GM18861 (cell line): ENCODE results near the gene TNIK.

Source experiments
- ATAC-seq: cut with Tn5 transposase; IDR thresholded peaks from one replicate; pipeline ENCODE4 v1.9.1; 2021; ENCODE audit not compliant: unreplicated experiment

Gene TNIK

DNA sequence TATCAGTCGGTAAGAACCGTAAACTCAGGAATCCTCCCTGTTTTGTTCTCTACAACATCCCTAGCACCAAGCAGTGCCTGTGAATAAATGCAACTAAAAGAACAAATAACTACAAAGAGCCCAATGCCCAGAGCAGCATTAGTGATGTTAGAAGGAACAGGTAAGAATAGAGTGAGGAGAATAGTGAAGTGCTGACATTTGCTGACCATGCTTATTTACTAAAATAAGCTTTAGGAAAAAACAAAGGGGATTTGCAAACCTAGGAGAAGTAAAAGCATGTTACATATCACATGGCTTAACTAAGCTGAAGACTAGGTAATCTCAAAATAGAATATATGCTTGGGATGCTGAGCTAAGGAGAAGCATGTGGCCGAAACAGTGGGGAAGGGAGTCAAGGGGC lies 247.6 kb downstream of the TNIK start:
- no peak for ATAC-seq

DNA sequence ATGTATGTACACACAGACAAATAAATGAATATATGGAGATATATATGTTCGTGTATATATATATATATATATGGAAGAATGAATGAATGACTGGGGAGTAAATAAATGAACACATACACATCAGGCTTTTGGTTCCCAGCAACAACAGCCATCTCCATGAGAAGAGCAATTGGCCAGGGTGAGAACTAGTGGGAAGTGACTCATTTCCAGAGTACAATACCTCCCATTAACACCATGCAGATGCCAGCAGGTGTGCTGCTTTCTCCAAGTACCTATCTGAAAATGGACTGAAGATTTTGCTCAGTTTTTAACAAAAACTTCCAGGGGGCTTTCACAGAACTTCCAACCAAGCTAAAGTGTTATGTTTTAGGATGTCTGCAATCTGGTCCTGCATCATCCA lies 253.9 kb downstream of the TNIK start:
- peak; percentile 74 for ATAC-seq

DNA sequence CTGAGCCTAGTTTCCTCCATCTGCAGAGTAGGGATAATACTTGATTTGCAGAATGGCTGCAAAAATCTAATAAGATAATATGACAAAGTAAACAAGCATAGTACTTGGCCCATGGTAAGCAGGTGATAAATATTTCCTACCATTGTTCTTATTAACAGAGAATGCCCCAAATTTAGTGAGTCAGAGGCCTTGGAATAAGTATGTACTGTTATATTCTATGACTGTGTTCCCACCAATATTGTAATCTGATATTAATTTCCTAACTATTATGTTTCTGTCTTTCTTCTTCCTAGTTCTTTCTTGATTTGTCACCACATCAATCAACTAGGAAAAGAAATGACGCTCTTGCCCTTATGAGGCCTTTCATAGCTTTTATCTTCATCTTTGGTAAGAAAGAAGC lies 255.3 kb downstream of the TNIK start:
- ATAC-seq: no peak

DNA sequence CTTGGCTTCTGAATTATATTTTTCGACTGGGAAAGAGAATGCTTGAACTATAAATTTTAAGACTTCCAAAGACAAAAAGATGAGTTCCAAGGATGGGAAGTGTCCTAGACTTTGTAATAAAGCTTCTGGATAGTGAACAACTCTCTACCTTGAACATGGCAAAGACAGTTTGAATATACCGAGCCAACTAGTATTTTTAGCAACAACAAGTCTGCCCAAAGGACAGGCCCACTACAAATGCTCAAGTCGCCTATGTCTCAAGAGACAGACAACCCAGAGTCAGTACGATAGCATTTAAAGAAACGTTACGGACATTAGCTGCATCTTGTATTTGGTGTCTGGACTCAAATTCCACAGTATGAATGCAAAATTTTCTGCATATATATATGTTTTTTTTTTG lies 258.4 kb downstream of the TNIK start:
- ATAC-seq: no peak

DNA sequence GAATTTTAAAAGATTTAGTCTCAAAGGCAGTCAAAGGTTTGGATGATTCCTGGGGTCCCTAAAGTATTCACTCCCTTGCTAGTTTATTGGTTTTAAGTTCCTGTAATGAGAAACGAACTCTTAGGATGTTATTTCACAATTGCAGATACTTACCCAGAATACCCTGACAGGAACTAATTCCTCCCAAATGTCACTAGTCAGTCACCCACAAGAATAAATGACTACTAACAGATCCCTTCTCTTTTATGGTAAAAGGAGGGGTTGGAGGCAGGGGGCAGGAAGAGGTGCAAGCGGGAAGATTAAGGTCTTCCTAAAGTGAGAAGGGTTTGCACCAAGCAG lies 259.5 kb downstream of the TNIK start:
- ATAC-seq: no peak

DNA sequence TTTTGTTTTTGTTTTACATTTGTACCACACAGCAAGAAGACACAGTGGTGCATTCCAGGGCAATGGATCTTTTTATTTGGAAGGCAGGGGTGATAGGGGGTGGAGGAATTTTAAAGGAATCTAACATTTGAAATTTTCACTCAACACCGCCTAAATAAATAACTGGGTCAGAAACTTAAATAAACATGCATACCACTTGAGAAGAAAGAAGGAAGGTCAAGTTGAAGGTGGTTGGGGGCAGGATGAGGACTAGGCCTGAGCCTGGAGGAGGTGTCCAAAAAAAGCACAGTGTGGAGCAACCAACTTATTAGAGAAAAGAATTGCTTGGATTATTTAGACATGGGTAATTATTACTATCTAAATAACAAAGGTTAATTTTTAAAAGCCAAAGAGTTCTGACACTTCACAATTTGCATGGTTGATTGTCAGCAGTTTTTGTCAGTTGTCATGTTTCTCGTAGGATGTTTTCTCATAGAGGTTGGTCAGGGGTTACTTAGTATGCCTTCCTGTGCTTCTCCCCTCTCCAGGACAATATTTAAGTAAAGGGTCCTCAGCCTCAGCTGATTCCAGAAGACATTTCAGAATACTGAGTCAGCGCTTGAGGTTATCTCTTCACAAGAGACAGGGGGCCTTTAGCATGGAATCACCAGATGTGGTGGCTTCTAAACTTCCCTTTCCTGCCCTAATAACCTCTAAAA lies 260.0 kb downstream of the TNIK start:
- no peak for ATAC-seq

DNA sequence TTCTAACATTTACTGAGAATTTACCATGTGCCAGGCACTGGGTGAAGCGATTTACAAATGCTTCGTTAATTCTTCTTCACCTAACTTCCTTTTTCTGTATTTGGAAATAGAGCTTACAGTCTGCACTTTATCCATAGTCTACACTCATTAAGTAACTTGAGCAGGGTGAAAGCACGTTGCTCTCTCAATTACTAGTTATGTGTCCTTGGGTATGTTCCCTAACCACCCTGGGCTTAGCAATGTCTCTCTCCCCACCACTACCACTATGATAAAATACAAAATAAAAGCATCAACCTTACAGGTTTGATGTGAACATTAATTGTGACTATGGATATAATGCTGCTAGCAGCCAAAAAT lies 260.8 kb downstream of the TNIK start:
- no peak for ATAC-seq

DNA sequence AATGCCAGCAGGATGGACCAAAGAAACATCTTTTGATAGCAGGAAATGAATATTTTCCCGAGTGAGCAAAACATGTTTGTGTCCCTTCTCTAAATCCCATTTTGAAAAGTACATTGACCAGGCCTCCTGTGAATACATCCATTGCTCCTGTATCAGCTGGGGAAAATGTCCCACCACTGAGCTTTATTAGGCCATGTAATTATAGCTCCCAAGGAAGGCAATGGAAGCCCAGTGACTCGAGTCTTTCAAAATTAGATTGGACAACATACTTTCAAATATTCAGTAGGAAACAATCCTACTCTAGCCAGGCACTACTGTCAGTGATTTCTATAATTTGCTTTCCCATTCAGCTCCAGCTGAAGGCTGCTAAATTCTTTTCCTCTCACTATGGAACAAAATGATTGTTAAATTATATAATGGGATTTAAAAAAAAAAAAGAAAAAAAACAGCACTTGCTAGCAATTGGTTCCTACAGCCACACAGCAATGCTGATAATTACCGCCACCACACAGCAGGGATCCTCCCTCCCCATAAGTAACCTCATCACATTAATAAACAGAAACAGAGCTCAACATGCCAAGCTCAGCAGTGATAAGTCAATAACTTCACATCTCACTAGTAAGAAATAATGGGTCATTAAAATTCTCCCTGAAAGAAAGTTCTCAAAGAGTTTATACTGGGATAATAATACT lies 261.3 kb downstream of the TNIK start:
- ATAC-seq: no peak

DNA sequence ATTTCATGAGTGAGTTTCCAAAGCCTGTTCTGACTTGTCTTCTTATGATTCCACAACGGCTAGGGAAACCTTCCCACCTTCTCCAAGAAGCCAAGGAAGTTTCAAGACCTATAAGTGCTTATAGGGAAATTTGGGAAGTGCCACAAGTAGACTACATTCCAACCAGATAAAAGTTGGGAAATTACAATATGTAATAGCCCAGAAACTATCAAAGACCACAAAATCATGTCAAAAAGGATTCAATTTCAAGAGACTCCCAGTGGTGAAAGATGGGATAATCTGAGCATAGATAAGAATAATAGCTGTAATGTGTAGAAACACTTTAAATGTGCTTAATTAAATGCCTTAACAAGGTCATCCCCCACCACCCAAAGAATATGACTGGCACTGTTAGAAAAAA lies 264.5 kb downstream of the TNIK start:
- ATAC-seq: no peak

DNA sequence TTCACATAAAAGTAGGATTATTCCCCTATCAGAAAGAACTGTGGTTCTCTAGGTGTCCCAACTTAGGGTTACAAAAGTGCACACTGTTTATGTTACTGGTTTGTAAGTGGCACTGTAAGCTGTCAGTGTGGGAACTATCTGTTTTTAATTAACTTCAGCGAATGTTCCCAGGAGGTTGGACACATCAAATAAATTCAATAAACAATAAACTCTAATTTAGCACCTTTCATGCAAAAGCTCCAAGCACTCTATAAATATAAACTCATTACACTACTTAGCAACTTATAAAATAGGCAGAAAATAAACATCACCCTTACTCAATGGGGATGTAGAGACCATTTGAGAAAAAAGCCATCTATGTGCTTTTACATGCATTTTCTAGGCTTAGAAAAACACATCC lies 265.2 kb downstream of the TNIK start:
- no peak for ATAC-seq

DNA sequence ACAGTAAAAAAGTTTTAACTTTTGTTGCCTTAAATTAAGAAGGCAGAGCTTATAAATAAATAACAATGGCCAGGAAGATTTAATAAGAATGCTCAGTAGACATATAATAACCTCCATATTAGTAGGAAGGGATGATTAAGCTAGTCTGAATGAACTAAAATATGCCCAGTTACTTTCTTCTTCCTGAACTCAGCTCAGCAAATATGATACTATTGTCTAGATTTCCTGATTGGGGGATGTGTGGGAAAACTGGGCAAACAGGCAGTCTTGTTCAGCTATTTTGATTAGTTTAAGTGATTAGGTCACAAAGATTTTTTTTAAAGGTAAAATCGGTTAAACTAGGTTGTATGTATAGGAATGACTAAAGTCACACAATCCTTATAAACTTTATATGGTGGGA lies 266.5 kb downstream of the TNIK start:
- no peak for ATAC-seq

DNA sequence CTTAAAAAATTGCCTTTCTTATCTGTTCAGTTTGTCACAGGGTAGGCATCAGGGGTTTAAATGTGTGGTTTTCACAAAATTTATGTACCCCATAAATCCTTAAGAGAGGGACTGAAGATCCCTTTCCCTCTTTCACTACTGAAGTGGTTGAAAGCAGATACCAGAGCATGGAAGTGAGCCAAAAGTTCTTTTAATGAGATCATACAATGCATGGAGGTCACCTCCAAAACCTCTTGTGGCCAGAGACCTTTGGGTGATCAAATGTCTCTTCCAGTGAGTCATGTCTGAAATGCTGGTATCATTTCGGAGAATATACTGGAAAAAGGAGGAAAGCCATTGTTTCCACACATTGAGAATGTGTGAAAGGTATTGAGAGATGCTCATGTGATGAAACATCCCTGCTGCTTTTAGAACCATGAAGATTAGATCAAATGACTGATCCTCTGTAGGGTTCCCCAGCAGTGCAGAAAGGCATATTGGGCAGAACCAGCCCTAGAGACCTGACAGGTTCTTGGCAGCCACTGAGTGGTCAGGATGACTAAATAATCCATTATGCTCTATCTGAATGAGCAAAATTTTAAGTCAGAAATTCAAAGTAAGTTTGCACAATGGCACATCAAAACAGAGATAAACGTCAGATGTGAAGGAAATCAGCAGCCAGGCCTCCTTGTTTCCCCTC lies 267.9 kb downstream of the TNIK start:
- no peak for ATAC-seq

DNA sequence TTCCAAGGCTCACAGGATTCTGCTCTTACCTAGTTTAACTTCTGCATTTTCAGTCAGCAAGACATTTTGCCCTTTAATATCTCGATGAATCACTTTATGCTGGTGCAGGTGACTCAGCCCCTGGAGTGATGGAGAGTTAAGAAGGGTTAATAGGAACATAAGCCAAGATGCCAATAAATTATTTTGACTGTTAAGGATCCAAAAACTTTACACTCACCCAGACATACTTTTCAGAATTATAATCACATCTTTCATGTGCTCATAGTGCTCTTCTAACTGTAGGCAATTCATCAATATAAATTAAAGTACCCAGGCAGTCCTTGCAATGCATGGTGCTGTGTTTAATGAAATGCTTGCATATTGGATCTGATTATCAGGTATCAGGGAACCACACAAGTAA lies 269.5 kb downstream of the TNIK start:
- ATAC-seq: no peak

DNA sequence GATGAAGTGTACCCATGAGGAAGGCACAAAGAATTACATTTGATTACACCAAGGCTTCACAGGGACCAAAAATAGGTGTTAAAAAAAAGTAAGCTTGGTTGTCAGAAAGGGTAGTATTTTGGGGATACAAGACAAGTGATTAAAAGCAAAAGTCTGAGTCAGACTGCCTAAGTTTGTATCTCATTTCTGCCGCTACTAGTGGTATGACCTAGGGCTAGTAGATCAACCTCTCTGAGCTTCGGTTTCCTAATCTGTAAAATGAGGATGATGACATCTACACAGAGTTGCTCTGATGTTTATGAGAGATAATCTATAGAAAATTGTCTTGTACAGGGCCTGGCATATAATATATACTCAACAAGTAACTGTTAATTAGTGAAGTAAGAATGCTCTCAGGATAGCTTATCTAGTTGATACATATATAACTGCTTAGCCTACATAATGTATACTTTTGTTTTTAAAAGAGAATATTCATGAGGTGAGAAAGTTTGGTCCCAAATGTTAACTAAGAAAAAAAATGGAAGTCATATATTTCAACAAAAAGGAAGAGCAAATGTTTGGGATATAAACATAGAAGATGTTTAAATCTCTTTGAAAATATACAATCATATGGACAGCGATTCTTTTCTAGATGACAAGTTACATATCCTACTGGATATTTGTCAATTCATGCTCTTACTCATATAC lies 270.7 kb downstream of the TNIK start:
- no peak for ATAC-seq

DNA sequence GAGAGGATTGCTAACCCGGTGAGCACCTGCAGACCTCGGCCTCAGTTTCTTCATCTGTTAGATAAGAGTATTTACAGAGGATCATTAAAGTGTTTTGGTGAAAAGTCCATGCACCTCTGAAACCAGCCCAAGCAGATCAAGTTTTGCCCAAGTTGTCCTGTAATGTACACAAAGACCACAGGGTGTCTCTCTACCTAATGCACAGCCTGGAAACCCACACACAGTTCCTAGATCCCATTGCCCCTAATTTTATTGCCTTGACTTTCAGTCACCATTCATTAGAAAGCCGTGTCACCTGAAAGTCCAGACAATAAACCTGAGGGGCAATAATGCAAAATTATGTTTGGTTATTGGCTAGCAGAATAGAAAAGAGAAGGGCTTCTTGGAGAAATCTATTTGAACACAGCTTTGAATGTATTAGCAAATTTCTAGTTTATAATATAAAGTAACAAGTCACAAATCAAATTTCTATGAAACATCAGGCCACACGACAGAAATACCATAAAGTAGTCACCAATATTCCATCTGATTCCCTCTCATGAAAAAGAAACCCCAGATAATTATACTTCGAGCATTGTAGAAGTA lies 272.4 kb downstream of the TNIK start:
- ATAC-seq: peak; percentile 38

DNA sequence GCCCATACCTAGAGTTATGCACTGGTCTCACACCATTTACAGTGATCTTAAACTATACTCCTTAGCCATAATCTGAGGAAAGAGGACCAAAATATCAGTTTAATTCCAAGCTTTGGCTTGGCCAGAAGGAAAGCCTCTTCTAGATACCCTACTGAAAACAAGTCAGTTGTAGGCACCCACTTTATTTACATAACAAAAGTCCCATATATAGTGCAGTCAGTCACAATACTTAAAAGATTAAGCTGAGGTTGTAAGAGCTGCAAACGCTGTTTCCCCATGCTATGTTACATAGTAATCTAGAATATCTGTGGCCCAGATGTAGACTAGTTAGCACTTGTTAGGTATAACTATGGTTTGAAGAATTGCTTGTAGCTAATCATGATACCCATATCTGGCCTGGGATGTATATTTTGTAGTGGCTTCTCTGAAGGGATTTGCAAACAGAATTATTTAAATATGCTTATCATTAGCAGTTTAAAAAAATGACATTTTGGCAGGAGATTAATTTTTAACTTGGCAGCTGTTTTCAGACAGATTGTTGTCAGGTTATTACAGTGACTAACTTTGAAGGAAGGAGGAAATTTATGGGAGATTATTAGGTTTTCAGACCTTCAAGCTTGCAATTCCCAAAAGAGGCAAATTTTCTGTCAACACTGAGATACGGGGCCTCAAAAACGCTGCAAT lies 273.2 kb downstream of the TNIK start:
- ATAC-seq: no peak

DNA sequence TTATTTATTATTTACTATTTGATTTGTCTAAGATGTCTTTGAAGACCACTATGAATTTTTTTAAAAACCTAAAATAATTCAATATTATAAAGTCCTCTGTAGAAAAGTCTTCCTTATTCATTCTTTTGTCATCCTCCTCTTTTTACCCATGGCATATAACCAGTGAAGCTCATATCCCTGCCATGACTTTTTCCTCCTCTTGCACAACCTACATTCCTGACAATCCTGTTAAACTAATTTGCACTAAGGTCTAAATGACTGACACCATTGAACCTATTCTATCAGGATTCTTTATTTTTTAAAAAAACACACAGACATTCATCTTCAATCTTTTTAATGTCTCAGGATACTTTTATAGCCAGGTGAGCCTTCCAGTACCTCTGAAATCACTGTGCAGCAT lies 273.8 kb downstream of the TNIK start:
- ATAC-seq: no peak

DNA sequence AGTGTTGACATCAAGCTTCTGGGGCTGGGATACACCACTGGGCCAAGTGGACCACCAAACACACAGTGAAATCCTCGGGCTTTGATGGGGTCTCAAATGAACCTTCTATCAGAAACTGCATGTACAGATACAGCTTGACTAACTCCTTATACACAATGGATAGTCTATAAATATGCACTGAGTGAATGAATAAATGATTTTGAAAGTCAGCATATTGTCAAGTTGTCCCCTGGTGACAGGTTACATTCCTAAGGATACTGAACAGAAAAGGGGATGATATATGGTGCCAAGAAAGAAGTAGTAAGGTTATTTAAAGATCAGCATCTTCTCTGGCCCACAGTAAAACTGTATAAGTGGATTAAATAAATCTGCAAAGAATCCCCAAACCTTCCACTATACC lies 274.2 kb downstream of the TNIK start:
- ATAC-seq: no peak

DNA sequence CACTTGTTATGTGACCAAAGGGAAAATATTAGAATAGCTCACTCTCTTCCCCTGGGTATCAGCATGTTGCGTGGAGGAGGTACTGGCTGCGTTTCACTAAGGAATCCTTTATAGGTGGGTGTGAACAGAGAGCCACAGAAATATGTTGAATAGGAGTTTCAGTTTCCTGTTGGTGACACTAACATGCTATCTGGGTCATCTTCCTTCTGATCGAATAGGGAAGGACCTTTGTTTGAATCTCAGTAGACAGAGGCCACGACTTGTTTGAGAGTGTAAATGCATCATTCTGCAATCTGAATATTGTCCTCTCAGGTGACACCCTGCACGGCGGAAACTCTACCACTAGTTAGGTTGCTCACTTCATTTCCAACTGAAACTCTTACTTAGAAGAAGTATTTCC lies 275.8 kb downstream of the TNIK start:
- ATAC-seq: peak; percentile 55

DNA sequence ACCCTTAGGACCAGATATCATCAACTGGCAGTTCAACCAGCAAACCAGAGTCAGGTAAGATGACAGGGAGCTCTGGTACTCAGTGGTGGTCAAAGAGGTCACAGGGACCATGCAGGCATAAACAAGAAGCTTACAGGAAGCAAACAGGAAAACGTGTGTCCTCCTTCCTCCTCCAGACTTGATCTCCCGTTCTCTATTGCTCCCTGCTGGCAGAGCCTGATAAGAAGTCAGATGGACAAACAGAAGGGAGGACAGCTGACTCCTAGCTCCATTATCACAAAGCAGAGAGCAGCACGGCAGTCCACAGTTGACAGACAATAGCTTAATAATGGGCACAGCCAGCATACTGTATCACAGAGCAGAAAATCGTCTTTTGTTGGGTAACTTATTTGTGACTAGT lies 277.2 kb downstream of the TNIK start:
- ATAC-seq: no peak
